Skeletal muscle tissue (tissue), 4 donors: ENCODE results near the gene ZNG1A. TPM values are rescaled to one million over a fixed set of nuclear protein-coding genes. Genes with fewer than 3 reads are reported as not detected.
"Not testable (repeated sequence)": the region's sequence is repeated elsewhere in the genome, so short reads cannot be mapped to it uniquely, and the experiment has no call there.

Experiments used
- H3K27ac ChIP-seq: one replicate; pipeline ENCODE4 v1.7.0; 2013; ENCODE audit warnings: mild to moderate bottlenecking, low read depth, low read length, inconsistent platforms
- H3K27me3 ChIP-seq, 3 donors: one replicate each; pipeline ENCODE4 v1.7.0; 2013; ENCODE audit warnings: low read length in 3 of 3; ENCODE audit not compliant: control insufficient read depth in 3 of 3, insufficient read depth in 3 of 3
- H3K36me3 ChIP-seq, 3 donors: one replicate each; pipeline ENCODE4 v1.7.0; 2013; ENCODE audit warnings: low read length in 3 of 3; ENCODE audit not compliant: control insufficient read depth in 3 of 3, insufficient read depth in 3 of 3
- H3K4me1 ChIP-seq, 3 donors: one replicate each; pipeline ENCODE4 v1.7.0; 2013; ENCODE audit warnings: low read length in 3 of 3, mild to moderate bottlenecking in 3 of 3; ENCODE audit not compliant: control insufficient read depth in 3 of 3, insufficient read depth in 3 of 3
- H3K4me3 ChIP-seq, 3 donors: one replicate each; pipeline ENCODE4 v1.7.0; 2013; ENCODE audit warnings: low read length in 3 of 3
- H3K9ac ChIP-seq, 3 donors: one replicate each; pipeline ENCODE4 v1.7.0; 2013; ENCODE audit warnings: low read length in 3 of 3, mild to moderate bottlenecking in 3 of 3, moderate library complexity in 2 of 3, low read depth in 1 of 3
- H3K9me3 ChIP-seq, 3 donors: one replicate each; pipeline ENCODE4 v1.7.0; 2013; ENCODE audit warnings: low read length in 3 of 3; ENCODE audit not compliant: control insufficient read depth in 3 of 3
- total RNA-seq: library from RNA; depleted of rRNA; stranded (reverse); fragments of >200 nt; gene quantifications from one replicate; pipeline ENCODE4 v1.2.3, GENCODE V29; 2014
- donor health status: Osteomylitis.

ZNG1A gene
- total RNA-seq, 1 donor from 2014 or later, result 25.1 TPM

GRCh38 chr9:82932-83689 lies 95.7 kb downstream of the ZNG1A start:
- H3K4me3 ChIP-seq, H3K9me3 ChIP-seq, H3K4me1 ChIP-seq, H3K27ac ChIP-seq, H3K27me3 ChIP-seq, H3K9ac ChIP-seq, H3K36me3 ChIP-seq: not testable (repeated sequence)

DNA sequence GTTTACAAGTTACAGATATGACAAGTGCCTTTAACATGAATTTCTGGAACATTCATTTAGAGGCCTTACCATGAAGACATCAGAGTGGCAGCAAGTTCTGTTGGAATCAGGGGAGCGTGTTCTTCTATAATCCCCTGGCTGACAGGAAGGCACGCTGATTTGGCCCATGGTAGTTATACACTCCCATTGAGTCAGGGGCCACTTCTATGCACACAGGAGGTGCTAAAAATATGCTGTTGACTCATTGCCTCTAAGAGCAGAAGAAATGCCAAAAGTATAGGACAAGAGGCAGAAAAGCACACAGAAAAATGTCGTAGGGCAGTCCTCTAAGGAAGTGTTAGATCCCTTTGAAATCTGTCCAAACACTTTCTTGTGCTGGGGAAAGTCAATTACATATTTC lies 100.5 kb downstream of the ZNG1A start:
- H3K36me3 ChIP-seq, H3K4me1 ChIP-seq, H3K27me3 ChIP-seq, H3K27ac ChIP-seq, H3K4me3 ChIP-seq, H3K9ac ChIP-seq, H3K9me3 ChIP-seq: not testable (repeated sequence)

GRCh38 chr9:76389-76788 lies 102.5 kb downstream of the ZNG1A start:
- not testable (repeated sequence) for H3K4me1 ChIP-seq, H3K27me3 ChIP-seq, H3K36me3 ChIP-seq, H3K27ac ChIP-seq, H3K9me3 ChIP-seq, H3K9ac ChIP-seq, H3K4me3 ChIP-seq

DNA sequence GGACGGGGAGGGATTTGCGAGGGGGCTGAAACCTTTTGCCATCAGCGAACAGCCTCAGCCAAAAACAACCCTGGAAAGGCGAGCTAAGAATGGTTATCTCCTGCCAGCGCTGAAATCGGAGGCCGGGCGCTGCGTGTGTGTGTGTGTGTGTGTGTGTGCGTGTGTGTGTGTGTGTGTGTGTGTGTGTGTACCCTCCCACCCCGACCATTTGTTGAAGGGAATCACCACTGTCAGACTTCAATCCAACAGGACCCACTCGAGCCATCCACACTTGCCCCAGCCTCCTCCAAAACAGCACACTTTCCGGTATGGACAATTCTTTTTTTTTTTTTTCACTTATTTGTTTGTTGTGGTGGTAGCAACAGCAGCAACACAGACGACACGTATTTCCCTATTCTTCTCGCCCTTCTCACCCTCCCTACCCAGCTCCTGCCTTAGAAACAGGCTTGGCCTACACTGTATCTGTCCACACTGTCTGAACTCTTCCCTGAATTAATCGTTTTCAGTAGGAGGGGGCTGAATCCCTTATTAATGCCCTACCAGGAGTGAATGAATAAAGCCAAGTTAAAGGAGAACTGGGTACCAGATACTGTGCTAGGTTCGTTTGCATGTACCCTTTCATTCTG lies 104.8 kb downstream of the ZNG1A start:
- H3K9ac ChIP-seq, H3K27ac ChIP-seq, H3K4me3 ChIP-seq, H3K27me3 ChIP-seq, H3K4me1 ChIP-seq, H3K36me3 ChIP-seq, H3K9me3 ChIP-seq: not testable (repeated sequence)

DNA sequence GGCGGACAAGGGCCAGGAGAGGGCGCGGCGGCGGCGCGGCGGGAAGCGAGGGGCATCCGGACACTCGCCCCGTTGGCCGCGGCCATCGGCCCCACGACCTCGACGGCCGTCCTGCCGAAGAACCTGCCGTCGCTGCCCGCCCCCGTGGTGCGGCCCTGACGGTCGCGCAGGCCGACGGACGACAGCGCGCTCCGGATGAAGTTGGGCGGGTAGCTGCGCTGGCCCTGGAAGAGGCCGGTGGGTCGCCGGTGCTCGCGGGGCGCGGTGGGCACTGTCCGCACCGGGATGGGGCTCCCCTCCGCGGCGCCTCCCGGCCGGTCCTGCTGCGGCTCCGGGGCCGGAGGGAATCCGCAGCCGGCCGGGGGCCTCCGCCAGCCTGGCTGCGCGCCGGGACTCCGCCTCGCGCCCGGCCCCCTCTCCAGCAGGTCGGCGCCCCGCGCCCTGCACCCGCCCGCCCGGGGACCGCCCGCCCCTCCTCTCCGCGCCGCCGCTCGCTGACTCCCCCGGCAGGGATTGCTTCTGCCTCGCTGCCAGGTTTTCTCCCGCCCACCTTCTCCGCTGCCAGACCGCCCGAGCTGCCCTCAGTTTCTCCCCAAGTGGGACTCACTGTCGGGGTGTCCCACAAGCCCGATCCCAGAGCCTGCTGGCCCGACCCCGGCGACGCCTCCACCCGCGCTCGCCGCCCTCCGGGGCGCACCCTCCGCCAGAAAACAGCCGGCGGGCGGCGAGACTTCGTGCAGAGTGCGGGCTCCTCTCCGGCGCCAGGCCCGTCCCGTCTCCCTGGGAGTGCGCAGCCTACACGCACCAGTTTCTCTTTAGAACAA lies 105.6 kb downstream of the ZNG1A start:
- not testable (repeated sequence) for H3K27ac ChIP-seq, H3K9me3 ChIP-seq, H3K36me3 ChIP-seq, H3K4me1 ChIP-seq, H3K27me3 ChIP-seq, H3K9ac ChIP-seq
- peak overlapping the region in 2 of 3 donors; percentile 32 to 49 for H3K4me3 ChIP-seq

Other genes starting within 250 kb of the ZNG1A start
- gene WASHC1, start 149.6 kb downstream of the ZNG1A start, total RNA-seq, result 5.7 TPM
- 0.52 TPM for gene FOXD4, start 60.6 kb downstream of the ZNG1A start, total RNA-seq
- 13.0 TPM for gene DOCK8, start 35.8 kb upstream of the ZNG1A start, total RNA-seq